ENCODE measurements around the gene ZNF486.
"Not testable (repeated sequence)": the region's sequence is repeated elsewhere in the genome, so short reads cannot be mapped to it uniquely, and the experiment has no call there.

Gene ZNF486

DNA sequence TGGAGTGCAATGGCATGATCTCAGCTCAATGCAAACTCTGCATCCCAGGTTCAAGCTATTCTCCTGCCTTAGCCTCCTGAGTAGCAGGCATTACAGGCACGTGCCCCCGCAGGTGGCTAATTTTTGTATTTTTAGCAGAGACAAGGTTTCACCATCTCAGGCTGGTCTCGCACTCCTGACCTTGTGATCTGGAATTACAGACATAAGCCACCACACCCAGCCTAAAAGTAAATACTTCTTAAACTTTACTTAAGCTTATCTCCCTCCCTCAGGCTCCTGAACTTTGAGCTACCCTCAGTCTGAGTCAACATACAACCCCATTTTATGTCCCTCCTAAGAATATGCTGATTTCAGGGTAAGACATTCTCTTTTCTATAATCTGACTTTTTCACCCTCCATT lies 66.1 kb downstream of the ZNF486 start:
- DNase-seq (ENCODE audit: low read depth in 3 of 3) = no peak

DNA sequence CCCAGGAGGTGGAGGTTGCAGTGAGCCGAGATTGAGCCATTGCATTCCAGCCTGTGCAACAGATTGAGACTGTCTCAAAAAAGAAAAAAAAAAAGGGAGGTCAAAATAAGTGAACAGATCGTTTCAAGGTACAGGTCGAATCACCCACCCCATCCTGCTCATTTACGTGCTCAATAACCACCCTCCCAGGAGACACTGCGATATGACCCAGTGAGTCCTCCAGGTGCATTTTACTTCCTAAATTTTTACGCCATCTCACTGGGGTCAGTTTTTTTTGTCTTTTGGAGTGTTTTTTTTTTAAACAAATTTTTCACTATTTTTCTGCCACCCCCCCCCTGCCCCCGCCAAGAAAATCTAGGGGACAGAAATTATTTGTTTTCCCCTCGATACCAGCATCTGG lies 68.1 kb downstream of the ZNF486 start:
- no peak for DNase-seq (ENCODE audit: low read depth in 3 of 3)

DNA sequence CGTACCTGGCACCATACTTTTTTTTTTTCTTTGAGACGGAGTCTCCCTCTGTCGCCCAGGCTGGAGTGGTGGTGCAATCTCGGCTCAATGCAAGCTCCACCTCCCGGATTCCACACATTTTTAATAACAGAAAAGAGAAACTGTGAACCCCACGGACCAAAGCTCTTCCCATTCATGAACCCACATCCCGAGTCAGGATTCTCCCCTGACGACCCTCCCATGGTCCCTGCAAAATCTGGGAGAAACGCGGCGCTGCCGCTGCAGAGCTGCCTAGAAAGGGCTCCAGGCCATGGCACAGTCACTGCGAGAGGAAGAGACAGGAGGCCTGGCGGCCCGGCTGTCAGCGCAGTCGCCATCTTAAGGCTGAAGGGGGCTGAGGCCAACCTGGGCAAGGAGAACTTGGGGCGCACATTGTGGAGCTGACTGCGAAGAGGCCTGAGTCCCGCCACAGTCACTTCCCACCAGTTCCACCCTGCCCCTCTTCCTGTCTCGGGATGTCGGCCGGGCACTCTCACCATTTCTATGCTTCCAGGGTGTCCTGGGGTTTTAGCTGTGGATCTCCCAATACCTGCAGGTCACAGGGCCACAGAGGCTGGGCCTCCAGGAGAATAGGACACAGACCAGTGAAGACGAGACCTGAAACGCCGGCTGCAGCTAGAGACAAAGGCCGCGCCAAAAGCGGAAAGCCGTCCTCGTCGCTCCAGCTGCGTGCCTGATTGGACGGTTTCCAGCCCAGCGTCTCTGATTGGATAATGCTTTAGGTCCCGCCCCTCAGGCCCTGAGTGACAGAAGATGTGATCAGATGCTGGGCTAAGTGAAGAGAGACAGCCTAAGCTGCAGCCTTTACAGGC lies 71.0 kb downstream of the ZNF486 start:
- peak; percentile 73 to 87 (median 86) for DNase-seq (ENCODE audit: low read depth in 3 of 3)

DNA sequence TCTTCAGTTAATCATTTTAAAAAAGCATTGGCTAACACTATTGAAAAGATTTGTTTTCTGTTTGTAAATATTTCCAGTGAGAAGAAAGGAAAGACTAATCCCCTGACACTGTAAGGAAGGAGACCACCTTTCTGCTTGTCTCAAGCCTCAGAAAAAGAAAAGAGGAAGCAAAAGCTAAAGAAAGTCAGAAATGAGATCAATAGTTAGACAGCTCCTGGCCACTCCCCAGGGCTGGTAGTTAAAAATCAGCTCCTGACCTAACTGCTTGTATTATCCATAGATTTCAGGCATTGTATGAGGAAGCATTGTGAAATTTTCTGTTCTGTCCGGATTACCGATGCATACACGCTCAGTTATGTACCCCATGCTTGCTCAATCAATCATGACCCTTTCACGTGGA lies 76.6 kb downstream of the ZNF486 start:
- no peak for DNase-seq (ENCODE audit: low read depth in 3 of 3)

DNA sequence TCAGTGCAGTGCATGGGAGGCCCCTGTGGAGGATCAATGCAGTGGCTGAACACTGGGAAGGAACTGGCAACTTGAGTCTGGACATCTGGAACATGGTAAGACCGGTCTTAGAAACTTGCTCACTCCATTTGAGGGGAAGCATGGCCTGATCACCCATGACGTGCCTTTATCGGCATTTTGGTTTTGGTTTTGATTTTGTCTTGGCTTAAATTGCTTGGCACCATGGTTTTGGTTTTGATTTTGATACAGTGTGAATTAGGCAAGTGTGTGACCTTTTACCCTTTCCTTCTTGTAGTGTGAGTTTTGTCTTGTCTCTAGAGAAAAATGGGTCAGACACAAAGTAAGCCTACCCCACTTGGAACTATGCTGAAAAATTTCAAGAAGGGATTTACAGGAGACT lies 77.3 kb downstream of the ZNF486 start:
- no peak for DNase-seq (ENCODE audit: low read depth in 3 of 3)

DNA sequence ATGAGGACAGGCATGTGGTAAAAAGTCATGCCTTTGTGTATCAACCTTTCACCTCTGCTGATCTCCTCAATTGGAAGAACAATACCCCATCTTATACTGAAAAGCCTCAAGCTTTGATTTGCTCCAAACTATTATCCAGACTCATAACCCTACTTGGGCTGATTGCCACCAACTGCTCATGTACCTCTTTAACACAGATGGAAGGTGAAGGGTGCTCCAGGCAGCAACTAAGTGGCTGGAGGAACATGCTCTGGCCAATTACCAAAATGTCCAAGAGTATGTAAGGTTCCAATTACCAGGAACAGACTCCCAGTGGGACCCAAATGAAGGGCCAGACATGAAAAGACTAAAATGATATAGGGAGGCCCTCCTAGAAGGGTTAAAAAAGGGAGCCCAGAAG lies 78.3 kb downstream of the ZNF486 start:
- no peak for DNase-seq (ENCODE audit: low read depth in 3 of 3)

DNA sequence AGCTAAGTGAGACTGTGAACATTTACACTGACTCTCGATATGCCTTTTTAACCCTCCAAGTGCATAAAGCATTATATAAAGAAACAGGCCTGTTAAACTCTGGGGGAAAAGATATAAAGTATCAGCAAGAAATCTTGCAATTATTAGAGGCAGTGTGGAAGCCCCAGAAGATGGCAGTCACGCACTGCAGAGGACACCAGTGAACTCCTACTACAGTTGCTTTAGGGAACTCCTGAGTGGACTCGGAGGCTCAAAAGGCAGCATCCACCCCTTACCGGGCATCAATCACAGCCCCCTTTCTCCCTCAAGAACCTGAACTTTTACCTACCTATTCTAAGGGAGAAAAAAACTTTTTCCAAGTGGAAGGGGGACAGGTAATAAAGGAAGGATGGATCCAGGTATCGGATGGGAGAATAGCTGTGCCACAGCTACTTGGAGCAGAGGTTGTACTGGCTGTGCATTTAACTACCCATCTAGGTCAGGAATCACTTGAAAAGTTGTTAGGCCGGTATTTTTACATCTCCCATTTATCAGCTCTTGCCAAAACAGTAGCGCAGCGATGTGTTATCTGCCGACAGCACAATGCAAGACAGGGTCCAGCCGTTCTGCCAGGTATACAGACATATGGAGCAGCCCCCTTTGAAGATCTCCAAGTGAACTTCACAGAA lies 80.1 kb downstream of the ZNF486 start:
- peak; percentile 4 to 18 (median 7) for DNase-seq (ENCODE audit: low read depth in 3 of 3)

DNA sequence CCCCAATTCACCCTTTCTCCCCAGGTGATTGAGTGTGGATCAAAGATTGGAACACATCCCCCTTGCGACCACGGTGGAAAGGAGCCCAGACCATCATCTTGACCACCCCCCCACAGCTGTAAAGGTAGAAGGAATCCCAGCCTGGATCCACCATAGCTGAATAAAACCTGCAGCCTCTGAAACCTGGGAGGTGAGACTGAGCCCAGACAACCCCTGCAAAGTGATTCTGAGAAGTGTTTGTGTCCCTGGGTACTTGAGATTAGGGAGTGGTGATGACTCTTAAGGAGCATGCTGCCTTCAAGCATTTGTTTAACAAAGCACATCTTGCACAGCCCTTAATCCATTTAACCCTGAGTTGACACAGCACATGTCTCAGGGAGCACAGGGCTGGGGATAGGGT lies 81.2 kb downstream of the ZNF486 start:
- DNase-seq (ENCODE audit: low read depth in 3 of 3) = not testable (repeated sequence)

Data from stimulated activated CD4-positive, alpha-beta T cell treated with anti-CD3 and anti-CD28 coated beads, TNF-alpha, amount 100 ng/mL, for 48 hours (primary cell).